Activated CD8-positive, alpha-beta memory T cell treated with anti-CD3 and anti-CD28 coated beads, Interleukin-2, amount 10 ng/mL, durations not matched to agents 7 days and 5 days (primary cell): ENCODE measurements around the gene MBIP. TPM values are rescaled to one million over a fixed set of nuclear protein-coding genes. Genes with fewer than 3 reads are reported as not detected.

ENCODE experiments used
- ATAC-seq: fragments of 150-1000 bp; cut with Tn5 transposase; one replicate; pipeline ENCODE4 v1.10.0; 2021; ENCODE audit warnings: moderate library complexity
- CTCF ChIA-PET: fragments of 350-600 bp; sonication (Branson Sonifier 250); formaldehyde crosslinking; loops from one replicate; lab custom pipeline; 2021; ENCODE audit warnings: antibody characterized with exemption; lab: Charles Lee
- DNase-seq: peaks from one replicate; pipeline ENCODE4 v3.0.0-alpha.2; 2020
- H3K27ac Mint-ChIP-seq: one replicate; pipeline ENCODE4 v1.8.0; 2021; ENCODE audit warnings: mild to moderate bottlenecking, mixed read lengths
- H3K27me3 Mint-ChIP-seq: one replicate; pipeline ENCODE4 v1.8.0; 2021; ENCODE audit warnings: mixed read lengths
- H3K36me3 Mint-ChIP-seq: one replicate; pipeline ENCODE4 v1.8.0; 2021; ENCODE audit warnings: mild to moderate bottlenecking, mixed read lengths
- H3K4me1 Mint-ChIP-seq: one replicate; pipeline ENCODE4 v1.8.0; 2021; ENCODE audit warnings: mixed read lengths
- H3K4me3 Mint-ChIP-seq: one replicate; pipeline ENCODE4 v1.8.0; 2021; ENCODE audit warnings: mild to moderate bottlenecking, moderate library complexity, mixed read lengths
- H3K9me3 Mint-ChIP-seq: one replicate; pipeline ENCODE4 v1.8.0; 2022; ENCODE audit warnings: low read depth, mixed read lengths
- total RNA-seq, 2 experiments: library from RNA; stranded (reverse); gene quantifications; one replicate each; pipeline ENCODE4 v1.2.3, GENCODE V29; 2021

MBIP gene
- total RNA-seq, 2 experiments from 2014 or later: 21.0 to 21.3 TPM

- Mint-ChIP-seq H3K36me3 (peaks cover 41% of the 10 kb centered on the region), H3K27me3 (no peaks in the 10 kb centered on the region), H3K9me3 (no peaks in the 10 kb centered on the region), H3K4me3 (no peak overlapping the region), H3K4me1 (no peaks in the 10 kb centered on the region), H3K27ac (no peak overlapping the region)
- ATAC-seq: no peak
- CTCF ChIA-PET: no interaction called here
- no peak for DNase-seq
Observed at GRCh38 chr14:36301159-36301558, 19.3 kb downstream of the MBIP start.

- no peaks in the 10 kb centered on the region for H3K4me1 Mint-ChIP-seq
- no peaks in the 10 kb centered on the region for H3K27me3 Mint-ChIP-seq
- no peak overlapping the region for H3K4me3 Mint-ChIP-seq
- H3K27ac Mint-ChIP-seq: no peak overlapping the region
- ATAC-seq (no peak), DNase-seq (no peak)
- CTCF ChIA-PET: no interaction called here
- H3K9me3 Mint-ChIP-seq: no peaks in the 10 kb centered on the region
- peaks cover 34% of the 10 kb centered on the region for H3K36me3 Mint-ChIP-seq
Observed at GRCh38 chr14:36300337-36300736, 20.1 kb downstream of the MBIP start.

- ATAC-seq: no peak
- no peaks in the 10 kb centered on the region for H3K4me1 Mint-ChIP-seq
- H3K27ac Mint-ChIP-seq: no peak overlapping the region
- no peaks in the 10 kb centered on the region for H3K27me3 Mint-ChIP-seq
- H3K36me3 Mint-ChIP-seq: peaks cover 20% of the 10 kb centered on the region
- no peak for DNase-seq
- H3K4me3 Mint-ChIP-seq: no peak overlapping the region
- CTCF ChIA-PET: no interaction called here
- no peaks in the 10 kb centered on the region for H3K9me3 Mint-ChIP-seq
Observed at GRCh38 chr14:36295642-36296627, 24.5 kb downstream of the MBIP start.

- CTCF ChIA-PET: no interaction called here
- Mint-ChIP-seq H3K36me3 (peaks cover 20% of the 10 kb centered on the region), H3K4me1 (no peaks in the 10 kb centered on the region), H3K4me3 (no peak overlapping the region), H3K27ac (no peak overlapping the region), H3K27me3 (no peaks in the 10 kb centered on the region), H3K9me3 (no peaks in the 10 kb centered on the region)
- DNase-seq: no peak
- no peak for ATAC-seq
Observed at GRCh38 chr14:36294543-36294942, 25.9 kb downstream of the MBIP start.

GRCh38 chr14:36293824-36294223 lies 26.6 kb downstream of the MBIP start:
- no peaks in the 10 kb centered on the region for H3K4me1 Mint-ChIP-seq
- peaks cover 16% of the 10 kb centered on the region for H3K36me3 Mint-ChIP-seq
- no peak overlapping the region for H3K4me3 Mint-ChIP-seq
- ATAC-seq (no peak), DNase-seq (no peak)
- no peak overlapping the region for H3K27ac Mint-ChIP-seq
- CTCF ChIA-PET: no interaction called here
- no peaks in the 10 kb centered on the region for H3K9me3 Mint-ChIP-seq
- H3K27me3 Mint-ChIP-seq: no peaks in the 10 kb centered on the region

- H3K4me3 Mint-ChIP-seq: no peak overlapping the region
- CTCF ChIA-PET: no interaction called here
Observed at GRCh38 chr14:36289954-36290353, 30.5 kb downstream of the MBIP start.

GRCh38 chr14:36288496-36288895 lies 31.9 kb downstream of the MBIP start:
- CTCF ChIA-PET: no interaction called here
- Mint-ChIP-seq H3K36me3 (no peaks in the 10 kb centered on the region), H3K27ac (no peak overlapping the region), H3K9me3 (no peaks in the 10 kb centered on the region), H3K27me3 (peaks cover 24% of the 10 kb centered on the region), H3K4me3 (no peak overlapping the region), H3K4me1 (peaks cover 3% of the 10 kb centered on the region)
- ATAC-seq: no peak
- no peak for DNase-seq

More at GRCh38 chr14:36289954-36290353, 30.5 kb downstream of the MBIP start:
- H3K4me1 Mint-ChIP-seq: no peaks in the 10 kb centered on the region
- DNase-seq (no peak), ATAC-seq (no peak)
- no peaks in the 10 kb centered on the region for H3K36me3 Mint-ChIP-seq
- no peaks in the 10 kb centered on the region for H3K9me3 Mint-ChIP-seq
- H3K27me3 Mint-ChIP-seq: peaks cover 12% of the 10 kb centered on the region
- H3K27ac Mint-ChIP-seq: no peak overlapping the region

- peaks cover 6% of the 10 kb centered on the region for H3K4me1 Mint-ChIP-seq
- no peak for DNase-seq
- no peak for ATAC-seq
- H3K27ac Mint-ChIP-seq: no peak overlapping the region
- H3K4me3 Mint-ChIP-seq: no peak overlapping the region
- H3K27me3 Mint-ChIP-seq: peaks cover 40% of the 10 kb centered on the region
- no peaks in the 10 kb centered on the region for H3K36me3 Mint-ChIP-seq
- CTCF ChIA-PET: interaction anchor here (1.6 kb wide), 1 partner anchor 89 kb away, joined by 4 read pairs; no protein-coding TSS in a partner anchor
- no peaks in the 10 kb centered on the region for H3K9me3 Mint-ChIP-seq
Observed at GRCh38 chr14:36284971-36285595, 35.4 kb downstream of the MBIP start.

GRCh38 chr14:36281309-36281708 lies 39.1 kb downstream of the MBIP start:
- Mint-ChIP-seq H3K9me3 (no peaks in the 10 kb centered on the region), H3K4me3 (no peak overlapping the region), H3K36me3 (no peaks in the 10 kb centered on the region), H3K27ac (no peak overlapping the region), H3K4me1 (peaks cover 6% of the 10 kb centered on the region), H3K27me3 (peaks cover 52% of the 10 kb centered on the region)
- CTCF ChIA-PET: no interaction called here
- ATAC-seq: no peak
- DNase-seq: no peak

GRCh38 chr14:36279306-36280190 lies 40.9 kb downstream of the MBIP start:
- H3K36me3 Mint-ChIP-seq: no peaks in the 10 kb centered on the region
- H3K4me1 Mint-ChIP-seq: peaks cover 6% of the 10 kb centered on the region
- no peak overlapping the region for H3K4me3 Mint-ChIP-seq
- peaks cover 46% of the 10 kb centered on the region for H3K27me3 Mint-ChIP-seq
- no peak for DNase-seq
- H3K27ac Mint-ChIP-seq: no peak overlapping the region
- ATAC-seq: no peak
- CTCF ChIA-PET: no interaction called here
- no peaks in the 10 kb centered on the region for H3K9me3 Mint-ChIP-seq

GRCh38 chr14:36275741-36276140 lies 44.7 kb downstream of the MBIP start:
- Mint-ChIP-seq H3K4me1 (peaks cover 12% of the 10 kb centered on the region), H3K4me3 (no peak overlapping the region), H3K36me3 (no peaks in the 10 kb centered on the region), H3K27ac (no peak overlapping the region), H3K9me3 (no peaks in the 10 kb centered on the region), H3K27me3 (peaks cover 57% of the 10 kb centered on the region)
- ATAC-seq (no peak), DNase-seq (no peak)
- CTCF ChIA-PET: no interaction called here

- CTCF ChIA-PET: no interaction called here
Observed at GRCh38 chr14:36271939-36272907, 48.2 kb downstream of the MBIP start.

More at GRCh38 chr14:36271939-36272907, 48.2 kb downstream of the MBIP start:
- peaks cover 12% of the 10 kb centered on the region for H3K4me1 Mint-ChIP-seq
- H3K9me3 Mint-ChIP-seq: no peaks in the 10 kb centered on the region
- peak overlapping the region; percentile 44 for H3K4me3 Mint-ChIP-seq
- H3K36me3 Mint-ChIP-seq: peaks cover 1% of the 10 kb centered on the region
- H3K27me3 Mint-ChIP-seq: peaks cover 62% of the 10 kb centered on the region
- H3K27ac Mint-ChIP-seq: no peak overlapping the region
- DNase-seq: peak; percentile 44
- ATAC-seq: peak; percentile 58
